Activated T-helper 2 cell treated with anti-CD3 and anti-CD28 coated beads, Interferon-gamma antibody, Interleukin-2, Interleukin-4, amounts not matched to agents 10 μg/mL and 5 μg/mL and 100 μg/mL, durations not matched to agents 14 hours and 24 hours and 36 hours (primary cell): ENCODE data around the gene SEMA5A. TPM values are rescaled to one million over a fixed set of nuclear protein-coding genes. Genes with fewer than 3 reads are reported as not detected.

ENCODE experiments used
- DNase-seq: peaks from one replicate; pipeline ENCODE4 v3.0.0; 2021; ENCODE audit warnings: low spot score
- H3K27ac Mint-ChIP-seq: one replicate; pipeline ENCODE4 v1.8.0; 2021; ENCODE audit warnings: mixed read lengths
- H3K27me3 Mint-ChIP-seq: one replicate; pipeline ENCODE4 v1.8.0; 2021; ENCODE audit warnings: low read depth, mixed read lengths
- H3K36me3 Mint-ChIP-seq: one replicate; pipeline ENCODE4 v1.8.0; 2021; ENCODE audit warnings: low read depth, mixed read lengths
- H3K4me1 Mint-ChIP-seq: one replicate; pipeline ENCODE4 v1.8.0; 2021; ENCODE audit warnings: low read depth, mixed read lengths
- H3K4me3 Mint-ChIP-seq: one replicate; pipeline ENCODE4 v1.8.0; 2021; ENCODE audit warnings: low read depth, mild to moderate bottlenecking, moderate library complexity, mixed read lengths
- H3K9me3 Mint-ChIP-seq: one replicate; pipeline ENCODE4 v1.8.0; 2021; ENCODE audit warnings: mixed read lengths
- intact Hi-C: fragments of 100-400 bp; cut with micrococcal nuclease; formaldehyde crosslinking; loops from one replicate; pipeline ENCODE4 v1.15.1; 2023
- total RNA-seq: library from RNA; stranded (reverse); gene quantifications from 2 replicates; pipeline ENCODE4 v1.2.3, GENCODE V29; 2022

The SEMA5A gene
- total RNA-seq, 1 donor from 2014 or later = 0.27 TPM

- H3K36me3 Mint-ChIP-seq = no peaks in the 10 kb centered on the region
- H3K27me3 Mint-ChIP-seq = no peaks in the 10 kb centered on the region
- H3K4me1 Mint-ChIP-seq = no peaks in the 10 kb centered on the region
- no peak overlapping the region for H3K4me3 Mint-ChIP-seq
- no peak overlapping the region for H3K27ac Mint-ChIP-seq
- no peak for DNase-seq
- H3K9me3 Mint-ChIP-seq = peaks cover 18% of the 10 kb centered on the region
- intact Hi-C loops = no loop called here
Observed at GRCh38 chr5:9047932-9048331, 497.9 kb downstream of the SEMA5A start.

GRCh38 chr5:9046756-9047481, 499.0 kb downstream of the SEMA5A start:
- no peaks in the 10 kb centered on the region for H3K36me3 Mint-ChIP-seq
- H3K4me1 Mint-ChIP-seq = no peaks in the 10 kb centered on the region
- intact Hi-C loops = no loop called here
- H3K27ac Mint-ChIP-seq = no peak overlapping the region
- peaks cover 18% of the 10 kb centered on the region for H3K9me3 Mint-ChIP-seq
- no peak overlapping the region for H3K4me3 Mint-ChIP-seq
- no peaks in the 10 kb centered on the region for H3K27me3 Mint-ChIP-seq
- no peak for DNase-seq

- DNase-seq = no peak
- intact Hi-C loops = no loop called here
- no peaks in the 10 kb centered on the region for H3K36me3 Mint-ChIP-seq
- no peaks in the 10 kb centered on the region for H3K4me1 Mint-ChIP-seq
- no peak overlapping the region for H3K4me3 Mint-ChIP-seq
- no peaks in the 10 kb centered on the region for H3K27me3 Mint-ChIP-seq
- H3K9me3 Mint-ChIP-seq = peaks cover 18% of the 10 kb centered on the region
- H3K27ac Mint-ChIP-seq = no peak overlapping the region
Observed at GRCh38 chr5:9045946-9046345, 499.9 kb downstream of the SEMA5A start.

GRCh38 chr5:9042241-9042640, 503.6 kb downstream of the SEMA5A start:
- no peak overlapping the region for H3K4me3 Mint-ChIP-seq
- no peaks in the 10 kb centered on the region for H3K27me3 Mint-ChIP-seq
- DNase-seq = no peak
- H3K4me1 Mint-ChIP-seq = no peaks in the 10 kb centered on the region
- H3K27ac Mint-ChIP-seq = no peak overlapping the region
- intact Hi-C loops = no loop called here
- H3K36me3 Mint-ChIP-seq = no peaks in the 10 kb centered on the region
- peaks cover 26% of the 10 kb centered on the region for H3K9me3 Mint-ChIP-seq

DNA sequence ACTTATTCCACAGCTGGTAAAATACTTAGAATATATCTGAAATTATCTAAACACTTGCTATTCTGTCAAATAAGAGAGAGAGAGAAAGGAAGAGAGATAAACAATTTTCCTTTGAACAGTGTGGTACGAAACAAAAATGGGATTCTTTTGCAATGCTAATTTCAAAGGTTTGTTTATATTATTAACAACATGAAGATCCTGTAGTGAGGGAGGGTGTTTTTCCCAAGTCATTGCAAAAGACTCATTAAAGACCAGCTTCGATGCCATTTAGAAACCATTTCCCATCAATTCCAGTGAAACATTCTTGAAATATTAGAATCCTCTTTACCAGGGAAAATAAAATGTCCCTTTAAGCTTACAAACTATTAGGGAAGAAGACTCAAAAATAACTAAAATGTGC, 505.4 kb downstream of the SEMA5A start:
- no peak overlapping the region for H3K4me3 Mint-ChIP-seq
- no peaks in the 10 kb centered on the region for H3K36me3 Mint-ChIP-seq
- intact Hi-C loops = no loop called here

GRCh38 chr5:9037048-9037447, 508.8 kb downstream of the SEMA5A start:
- intact Hi-C loops = no loop called here
- Mint-ChIP-seq H3K4me1 (no peaks in the 10 kb centered on the region), H3K36me3 (no peaks in the 10 kb centered on the region), H3K27me3 (no peaks in the 10 kb centered on the region), H3K27ac (no peak overlapping the region), H3K4me3 (no peak overlapping the region), H3K9me3 (peaks cover 14% of the 10 kb centered on the region)
- no peak for DNase-seq

More for the DNA sequence above, 505.4 kb downstream of the SEMA5A start:
- H3K27ac Mint-ChIP-seq = no peak overlapping the region
- H3K4me1 Mint-ChIP-seq = no peaks in the 10 kb centered on the region
- peaks cover 21% of the 10 kb centered on the region for H3K9me3 Mint-ChIP-seq
- no peak for DNase-seq
- H3K27me3 Mint-ChIP-seq = no peaks in the 10 kb centered on the region

DNA sequence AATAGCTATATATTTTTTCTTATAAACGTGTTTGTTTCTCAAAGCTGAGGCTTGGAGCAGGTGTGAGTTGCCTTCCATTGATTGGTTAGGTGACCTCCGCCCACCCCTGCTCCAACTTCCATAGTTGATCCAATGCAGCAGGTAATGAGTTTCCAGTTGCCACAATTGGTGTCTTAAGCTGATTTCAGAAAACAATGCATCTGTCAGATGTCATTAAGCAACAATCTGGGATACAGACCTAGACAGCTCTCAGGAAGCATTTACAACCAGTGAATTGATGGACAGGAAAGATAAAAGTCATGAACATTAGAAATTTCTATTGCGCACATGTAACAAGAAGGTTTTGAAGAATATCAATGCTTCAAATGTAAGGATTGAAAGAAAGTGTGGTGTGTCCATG, 510.5 kb downstream of the SEMA5A start:
- Mint-ChIP-seq H3K4me3 (no peak overlapping the region), H3K27me3 (no peaks in the 10 kb centered on the region), H3K9me3 (peaks cover 14% of the 10 kb centered on the region), H3K27ac (no peak overlapping the region), H3K36me3 (no peaks in the 10 kb centered on the region), H3K4me1 (no peaks in the 10 kb centered on the region)
- intact Hi-C loops = no loop called here
- no peak for DNase-seq

GRCh38 chr5:9034649-9035048, 511.2 kb downstream of the SEMA5A start:
- no peak overlapping the region for H3K4me3 Mint-ChIP-seq
- H3K4me1 Mint-ChIP-seq = no peaks in the 10 kb centered on the region

GRCh38 chr5:9033524-9033923, 512.4 kb downstream of the SEMA5A start:
- H3K27me3 Mint-ChIP-seq = no peaks in the 10 kb centered on the region
- no peaks in the 10 kb centered on the region for H3K36me3 Mint-ChIP-seq
- H3K4me3 Mint-ChIP-seq = no peak overlapping the region
- intact Hi-C loops = no loop called here
- no peak for DNase-seq
- H3K27ac Mint-ChIP-seq = no peak overlapping the region
- H3K9me3 Mint-ChIP-seq = peaks cover 5% of the 10 kb centered on the region
- H3K4me1 Mint-ChIP-seq = no peaks in the 10 kb centered on the region

More at GRCh38 chr5:9034649-9035048, 511.2 kb downstream of the SEMA5A start:
- intact Hi-C loops = no loop called here
- Mint-ChIP-seq H3K27me3 (no peaks in the 10 kb centered on the region), H3K9me3 (peaks cover 8% of the 10 kb centered on the region), H3K27ac (no peak overlapping the region), H3K36me3 (no peaks in the 10 kb centered on the region)
- no peak for DNase-seq

- intact Hi-C loops = no loop called here
- H3K4me1 Mint-ChIP-seq = no peaks in the 10 kb centered on the region
- no peak overlapping the region for H3K4me3 Mint-ChIP-seq
- H3K27me3 Mint-ChIP-seq = no peaks in the 10 kb centered on the region
- H3K9me3 Mint-ChIP-seq = peaks cover 54% of the 10 kb centered on the region
- no peaks in the 10 kb centered on the region for H3K36me3 Mint-ChIP-seq
- DNase-seq = no peak
- H3K27ac Mint-ChIP-seq = no peak overlapping the region
Observed at GRCh38 chr5:9025942-9026341, 519.9 kb downstream of the SEMA5A start.

DNA sequence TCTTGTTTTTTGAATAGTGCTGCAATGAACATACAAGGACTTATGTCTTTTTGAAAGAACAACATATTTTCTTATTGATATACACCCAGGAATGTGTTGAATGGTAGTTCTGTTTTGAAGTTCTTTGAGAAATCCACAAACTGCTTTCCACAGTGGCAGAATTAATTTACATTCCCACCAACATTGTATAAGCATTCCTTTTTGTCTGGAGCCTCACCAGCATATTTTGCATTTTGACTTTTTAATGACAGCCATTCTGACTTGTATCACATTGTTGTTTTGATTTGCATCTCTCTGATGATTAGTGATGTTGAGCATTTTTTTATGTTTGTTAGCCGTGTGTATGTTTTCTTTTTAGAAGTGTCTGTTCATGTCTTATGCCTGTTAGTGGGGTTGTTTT, 524.9 kb downstream of the SEMA5A start:
- Mint-ChIP-seq H3K9me3 (peaks cover 45% of the 10 kb centered on the region), H3K27ac (no peak overlapping the region), H3K36me3 (no peaks in the 10 kb centered on the region), H3K4me3 (no peak overlapping the region), H3K4me1 (no peaks in the 10 kb centered on the region), H3K27me3 (no peaks in the 10 kb centered on the region)
- intact Hi-C loops = no loop called here
- no peak for DNase-seq

GRCh38 chr5:9015937-9016270, 530.0 kb downstream of the SEMA5A start:
- Mint-ChIP-seq H3K27me3 (no peaks in the 10 kb centered on the region), H3K27ac (no peak overlapping the region), H3K9me3 (peaks cover 16% of the 10 kb centered on the region), H3K4me3 (no peak overlapping the region), H3K4me1 (no peaks in the 10 kb centered on the region), H3K36me3 (no peaks in the 10 kb centered on the region)
- DNase-seq = no peak
- intact Hi-C loops = no loop called here

- Mint-ChIP-seq H3K4me3 (no peak overlapping the region), H3K36me3 (no peaks in the 10 kb centered on the region), H3K27me3 (no peaks in the 10 kb centered on the region), H3K4me1 (no peaks in the 10 kb centered on the region), H3K27ac (no peak overlapping the region), H3K9me3 (peaks cover 12% of the 10 kb centered on the region)
- intact Hi-C loops = no loop called here
- no peak for DNase-seq
Observed at GRCh38 chr5:9015260-9015936, 530.5 kb downstream of the SEMA5A start.
